H1 (cell line): ENCODE data around the gene HID1. TPM values are rescaled to one million over a fixed set of nuclear protein-coding genes. Genes with fewer than 3 reads are reported as not detected.

Experiments used
- CTCF ChIA-PET: fragments of 300-600 bp; sonication (Branson Sonifier 250); formaldehyde crosslinking; loops from one replicate; lab custom pipeline; 2021; ENCODE audit not compliant: partially characterized antibody; lab: Charles Lee
- POLR2A ChIA-PET: fragments of 300-600 bp; sonication (Branson Sonifier 250); formaldehyde crosslinking; loops from one replicate; lab custom pipeline; 2021; ENCODE audit warnings: inconsistent platforms; ENCODE audit not compliant: partially characterized antibody; lab: Charles Lee
- DNase-seq, 2 experiments: peaks; one replicate each; pipeline versions ENCODE4 v3.0.0 to v3.0.0-alpha.2; 2010 to 2022; ENCODE audit warnings: low spot score in 2 of 2, low read depth in 1 of 2, mixed read lengths in 1 of 2
- FAIRE-seq: peaks from 2 replicates; lab custom pipeline; 2011; peaks lifted over from hg19 to GRCh38; lab: Jason Lieb, UNC
- H2AFZ ChIP-seq: 2 replicates; pipeline ENCODE4 v1.8.1; 2012; ENCODE audit warnings: low read length, inconsistent platforms
- H2AK5ac ChIP-seq: 2 replicates; pipeline ENCODE4 v1.6.1; 2013; ENCODE audit warnings: low read depth, low read length
- H2BK120ac ChIP-seq: replicated peaks from 2 replicates; pipeline ENCODE3; 2013; ENCODE audit warnings: low read depth, low read length, inconsistent platforms
- H2BK12ac ChIP-seq: 2 replicates; pipeline ENCODE4 v1.6.1; 2013; ENCODE audit warnings: low read depth, low read length
- H2BK15ac ChIP-seq: 2 replicates; pipeline ENCODE4 v1.6.1; 2013; ENCODE audit warnings: low read length
- H2BK20ac ChIP-seq: 2 replicates; pipeline ENCODE4 v1.6.1; 2013; ENCODE audit warnings: low read length
- H2BK5ac ChIP-seq: 2 replicates; pipeline ENCODE4 v1.6.1; 2013; ENCODE audit warnings: low read depth, low read length
- H3K14ac ChIP-seq: 2 replicates; pipeline ENCODE4 v1.6.1; 2013; ENCODE audit warnings: inconsistent platforms; ENCODE audit not compliant: insufficient read length
- H3K18ac ChIP-seq: 2 replicates; pipeline ENCODE4 v1.6.1; 2013; ENCODE audit warnings: low read length; ENCODE audit errors: extremely low read depth
- H3K23ac ChIP-seq: 2 replicates; pipeline ENCODE4 v1.6.1; 2013; ENCODE audit warnings: inconsistent platforms; ENCODE audit not compliant: insufficient read length
- H3K23me2 ChIP-seq: 2 replicates; pipeline ENCODE4 v1.6.1; 2013; ENCODE audit warnings: low read depth, low read length
- H3K27ac ChIP-seq: 2 replicates; pipeline ENCODE4 v1.6.1; 2011; ENCODE audit warnings: low read depth, low read length, inconsistent platforms
- H3K27me3 ChIP-seq, 4 experiments: replicated peaks in 1 of 4; 1 replicate in 1 of 4; 2 replicates in 3 of 4; pipeline versions ENCODE4 v1.6.1 to v1.8.1; 2011 to 2013; ENCODE audit warnings: low read length in 3 of 4, mild to moderate bottlenecking in 3 of 4, inconsistent platforms in 2 of 4, mixed read lengths in 2 of 4, moderate library complexity in 1 of 4; ENCODE audit not compliant: control insufficient read depth in 3 of 4, insufficient read depth in 3 of 4; ENCODE audit errors: extremely low read depth in 1 of 4
- H3K36me3 ChIP-seq, 4 experiments: 2 replicates each; pipeline versions ENCODE4 v1.6.1 to v1.8.1; 2011 to 2013; ENCODE audit warnings: mild to moderate bottlenecking in 4 of 4, low read length in 3 of 4, moderate library complexity in 2 of 4, control low read depth in 1 of 4, inconsistent platforms in 1 of 4; ENCODE audit not compliant: insufficient read depth in 4 of 4, control insufficient read depth in 2 of 4
- H3K4ac ChIP-seq: replicated peaks from 2 replicates; pipeline ENCODE3; 2013; ENCODE audit warnings: low read length, low read depth, mixed read lengths, inconsistent platforms; ENCODE audit not compliant: insufficient read length
- H3K4me1 ChIP-seq, 4 experiments: replicated peaks in 1 of 4; 1 replicate in 1 of 4; 2 replicates in 3 of 4; pipeline versions ENCODE4 v1.6.1 to v1.8.1; 2011 to 2013; ENCODE audit warnings: low read length in 3 of 4, inconsistent platforms in 2 of 4, mixed read lengths in 1 of 4; ENCODE audit not compliant: insufficient read depth in 4 of 4, control insufficient read depth in 3 of 4
- H3K4me2 ChIP-seq, 2 experiments: 2 replicates each; pipeline versions ENCODE4 v1.6.1 to v1.8.1; 2011 to 2013; ENCODE audit warnings: low read depth in 2 of 2, low read length in 2 of 2, control low read depth in 1 of 2, inconsistent platforms in 1 of 2, mild to moderate bottlenecking in 1 of 2; ENCODE audit not compliant: insufficient read depth in 1 of 2
- H3K4me3 ChIP-seq, 4 experiments: fragments of 200-600, 300-600 bp in 1 of 4; sonication (generic), shearing (Covaris generic), sonication (Bioruptor Twin) in 1 of 4; 2 replicates each; pipeline versions ENCODE4 v1.5.1 to v1.8.1; 2011 to 2016; ENCODE audit warnings: low read length in 4 of 4, low read depth in 3 of 4, control low read depth in 2 of 4, inconsistent platforms in 2 of 4, mild to moderate bottlenecking in 2 of 4, mixed read lengths in 1 of 4, moderate library complexity in 1 of 4; ENCODE audit not compliant: insufficient read depth in 2 of 4; ENCODE audit errors: extremely low read depth in 1 of 4
- H3K56ac ChIP-seq: replicated peaks from 2 replicates; pipeline ENCODE3; 2013; ENCODE audit warnings: low read depth, mild to moderate bottlenecking, mixed read lengths, low read length, inconsistent platforms; ENCODE audit not compliant: insufficient read length
- H3K79me1 ChIP-seq: 2 replicates; pipeline ENCODE4 v1.6.1; 2013; ENCODE audit warnings: low read depth, low read length, control low read depth
- H3K79me2 ChIP-seq, 2 experiments: 2 replicates each; pipeline versions ENCODE4 v1.6.1 to v1.8.1; 2012 to 2013; ENCODE audit warnings: low read length in 2 of 2, mild to moderate bottlenecking in 2 of 2, inconsistent platforms in 1 of 2; ENCODE audit not compliant: insufficient read depth in 2 of 2, control insufficient read depth in 1 of 2
- H3K9ac ChIP-seq, 4 experiments: replicated peaks in 1 of 4; 1 replicate in 1 of 4; 2 replicates in 3 of 4; pipeline versions ENCODE4 v1.6.1 to v1.8.1; 2011 to 2013; ENCODE audit warnings: low read depth in 3 of 4, low read length in 3 of 4, control low read depth in 2 of 4, mild to moderate bottlenecking in 2 of 4, moderate library complexity in 2 of 4, inconsistent platforms in 1 of 4; ENCODE audit errors: extremely low read depth in 1 of 4
- H3K9me3 ChIP-seq, 2 experiments: 2 replicates each; pipeline versions ENCODE4 v1.6.1 to v1.8.1; 2012 to 2013; ENCODE audit warnings: mild to moderate bottlenecking in 2 of 2, moderate library complexity in 2 of 2, control low read depth in 1 of 2, inconsistent platforms in 1 of 2, low read depth in 1 of 2, low read length in 1 of 2, mixed read lengths in 1 of 2; ENCODE audit not compliant: insufficient read depth in 2 of 2
- H4K20me1 ChIP-seq, 2 experiments: replicated peaks in 1 of 2; 2 replicates each; pipeline versions ENCODE3 to v1.8.1; 2011 to 2013; ENCODE audit warnings: inconsistent platforms in 2 of 2, low read length in 2 of 2, mild to moderate bottlenecking in 1 of 2; ENCODE audit not compliant: insufficient read depth in 2 of 2, control insufficient read depth in 1 of 2
- H4K5ac ChIP-seq: 2 replicates; pipeline ENCODE4 v1.6.1; 2013; ENCODE audit warnings: low read length, low read depth, mixed read lengths, inconsistent platforms; ENCODE audit not compliant: insufficient read length
- H4K8ac ChIP-seq: 2 replicates; pipeline ENCODE4 v1.8.0; 2013; ENCODE audit warnings: mild to moderate bottlenecking, moderate library complexity, low read length, inconsistent platforms; ENCODE audit not compliant: insufficient read depth; ENCODE audit errors: extremely low read depth
- H4K91ac ChIP-seq: replicated peaks from 2 replicates; pipeline ENCODE3; 2013; ENCODE audit warnings: low read length, mixed read lengths, inconsistent platforms; ENCODE audit not compliant: insufficient read length
- CBX5 ChIP-seq: fragments of 300-800, 300-1000 bp; sonication (generic); IDR thresholded peaks from 2 replicates; pipeline ENCODE4 v1.7.1; 2016; ENCODE audit warnings: antibody characterized with exemption, low read length, low read depth
- HDAC6 ChIP-seq: IDR thresholded peaks from one replicate; pipeline ENCODE4 v1.7.1; 2012; ENCODE audit warnings: low read depth, mild to moderate bottlenecking, inconsistent platforms, low read length, moderate library complexity
- RAD21 ChIP-seq, 2 experiments: IDR thresholded peaks in 1 of 2; conservative IDR thresholded peaks in 1 of 2; 2 replicates each; pipeline ENCODE4 v1.6.1; 2011; ENCODE audit warnings: low read depth in 2 of 2, low read length in 2 of 2, improper control_type of control experiment in 1 of 2, inconsistent platforms in 1 of 2, mild to moderate bottlenecking in 1 of 2, moderate library complexity in 1 of 2
- SUZ12 ChIP-seq: fragments of 200-600 bp; sonication (generic); IDR thresholded peaks from 2 replicates; pipeline ENCODE4 v1.6.1; 2012; ENCODE audit warnings: mild to moderate bottlenecking, inconsistent platforms, low read length, moderate library complexity, mixed read lengths
- TBP ChIP-seq: IDR thresholded peaks from 2 replicates; pipeline ENCODE4 v1.6.1; 2011; ENCODE audit warnings: low read depth, low read length, improper control_type of control experiment
- WGBS, 2 experiments: shearing (Covaris generic) in 1 of 2; methylation state at CpG; one replicate each; pipeline versions ENCODE4 v1.1.6 to v1.1.7; 2013 to 2015; ENCODE audit warnings: low lambda C conversion rate in 2 of 2, mixed read lengths in 2 of 2, inconsistent platforms in 1 of 2, low coverage in 1 of 2, missing lambda C conversion rate in 1 of 2; ENCODE audit not compliant: insufficient replicate concordance in 2 of 2, insufficient coverage in 1 of 2, insufficient read length in 1 of 2; ENCODE audit errors: extremely low coverage in 1 of 2, missing lambda C conversion rate in 1 of 2; 5-methylcytosine and 5-hydroxymethylcytosine counted together
- polyA plus RNA-seq, 7 experiments: library from polyadenylated mRNA; depleted of rRNA in 3 of 7; stranded (reverse) in 5 of 7; unstranded in 2 of 7; fragments of >200 nt in 5 of 7; fragments of 200-250 nt in 2 of 7; gene quantifications; 1 replicate in 5 of 7; 2 replicates in 1 of 7; 4 replicates in 1 of 7; pipeline versions ENCODE4 v1.2.1 to v1.2.3, GENCODE V29; 2011 to 2013; ENCODE audit warnings: missing spikeins in 2 of 7, mixed read lengths in 2 of 7
- total RNA-seq: library from RNA; stranded (reverse); fragmentation: NEBNext Ultra II Directional; extraction: Animal tissue kit (Norgen Biotek cat#: 25700); gene quantifications from 2 replicates; pipeline ENCODE4 v1.2.1, GENCODE V29; 2021

The HID1 gene
- total and polyA plus RNA-seq, 2 of the 8 experiments (the other 6 are each of a cell fraction or from before 2014, with no cell fraction given) = 15.1 to 25.9 TPM

- no peak overlapping the region for H3K56ac ChIP-seq
- no peaks in the 10 kb centered on the region for H3K79me1 ChIP-seq
- no peak overlapping the region for H2AFZ ChIP-seq
- no peak overlapping the region for H2AK5ac ChIP-seq
- no peak overlapping the region for H3K23ac ChIP-seq
- CTCF ChIA-PET = interaction anchor here (0.8 to 49.9 kb wide), 4 partner anchors 15 to 155 kb away, joined by 3 to 1072 read pairs (median 7); no protein-coding TSS in a partner anchor
- H3K4ac ChIP-seq = no peak overlapping the region
- H3K27me3 ChIP-seq = peaks cover 22 to 59% (median 51%) of the 10 kb centered on the region in 4 experiments
- no peak overlapping the region for H3K9ac ChIP-seq
- TF ChIP-seq SUZ12 = peak; percentile 78
- no peak for TF ChIP-seq HDAC6
- no peak for TF ChIP-seq CBX5
- TF ChIP-seq TBP = no peak
- TF ChIP-seq RAD21 (IDR thresholded peaks at IDR 0.05 in 1 of 2, conservative IDR thresholded peaks at IDR 0.05 in 1 of 2; ENCODE audit: low read depth in 2 of 2, low read length in 2 of 2) = peak in 1 of 2 experiments; percentile 12; a peak in 1 of 4 replicates
- no peak overlapping the region for H3K27ac ChIP-seq
- H3K23me2 ChIP-seq = peaks cover 3% of the 10 kb centered on the region; the same call in 1 of the 2 replicates
- no peak overlapping the region for H4K5ac ChIP-seq
- H3K4me3 ChIP-seq = peak overlapping the region in 3 of 4 experiments; percentile 28 to 54 (median 42); a peak in 4 of 8 replicates
- 31% methylated on average over 12 of the region's 12 CpGs; no CpG with 5 or more reads in 1 of the 2 experiments for WGBS, 2 experiments
- DNase-seq (no peak), FAIRE-seq (no peak)
- H3K14ac ChIP-seq = no peak overlapping the region
- H2BK12ac ChIP-seq = no peak overlapping the region
- no peak overlapping the region; the same call in 1 of the 2 replicates for H4K8ac ChIP-seq
- no peak overlapping the region for H2BK20ac ChIP-seq
- no peak overlapping the region for H4K91ac ChIP-seq
- no peak overlapping the region for H2BK5ac ChIP-seq
- POLR2A ChIA-PET = no interaction called here
- no peaks in the 10 kb centered on the region for H3K79me2 ChIP-seq
- H2BK15ac ChIP-seq = no peak overlapping the region
- H4K20me1 ChIP-seq = peaks cover 2 to 6% of the 10 kb centered on the region in 2 experiments
- H3K18ac ChIP-seq = no peak overlapping the region
- peak overlapping the region; percentile 70 for H3K4me2 ChIP-seq
- H3K9me3 ChIP-seq = no peaks in the 10 kb centered on the region
- no peaks in the 10 kb centered on the region for H3K36me3 ChIP-seq
- H3K4me1 ChIP-seq = peaks cover 0 to 6% (median 4%) of the 10 kb centered on the region in 4 experiments; a peak in 4 of 7 replicates
- H2BK120ac ChIP-seq = no peak overlapping the region
These were observed 36.1 kb downstream of the HID1 start for GRCh38 chr17:74936470-74936799.
